ENCODE results near the gene CYGB. TPM values are rescaled to one million over a fixed set of nuclear protein-coding genes. Genes with fewer than 3 reads are reported as not detected.
A peak's percentile ranks its signal among the peaks of the same experiment; 100 is the strongest.

The CYGB gene
- total and polyA plus RNA-seq, 10 of the 15 experiments (the other 5 are each of a cell fraction or from before 2014, with no cell fraction given): 0.34 TPM; not detected in 9

- CTCF ChIA-PET: interaction anchor here (0.5 to 4.7 kb wide), 14 partner anchors 11 to 382 kb away, joined by 3 to 36 read pairs (median 4); partner anchors contain the start of gene AANAT
- in situ Hi-C loops (cut with MboI): no loop called here
- TF ChIP-seq BHLHE40 (IDR thresholded peaks at IDR 0.05; ENCODE audit: borderline replicate concordance in 1 of 2, low read depth in 2 of 2, low read length in 1 of 2): peak in 1 of 2 experiments; percentile 18; a peak in 1 of 4 replicates
- peak; percentile 65 to 82 (median 80) for TF ChIP-seq CTCF (IDR thresholded peaks at IDR 0.05 in 2 of 3, conservative IDR thresholded peaks at IDR 0.05 in 1 of 3; ENCODE audit: control insufficient read depth in 2 of 3, extremely low read depth in 1 of 3, insufficient read depth in 1 of 3, low read depth in 3 of 3, low read length in 3 of 3)
- no peak for TF ChIP-seq EGR1 (IDR thresholded peaks at IDR 0.05; ENCODE audit: borderline replicate concordance in 1 of 2, low read depth in 2 of 2, low read length in 2 of 2)
- TF ChIP-seq SIN3A (IDR thresholded peaks at IDR 0.05; ENCODE audit: low read depth, low read length): no peak
- peak; percentile 78 for TF ChIP-seq SMC3 (IDR thresholded peaks at IDR 0.05; ENCODE audit: borderline replicate concordance, low read length)
- no peak for TF ChIP-seq NR2C1 (IDR thresholded peaks at IDR 0.05)
- TF ChIP-seq MYC (IDR thresholded peaks at IDR 0.05; ENCODE audit: insufficient read depth, insufficient read length, insufficient replicate concordance, low read length, severe bottlenecking): no peak
- no peak for TF ChIP-seq NR2F1 (conservative IDR thresholded peaks at IDR 0.05)
- no peak for TF ChIP-seq KAT2A (conservative IDR thresholded peaks at IDR 0.05; ENCODE audit: control insufficient read depth, low read depth, low read length)
- 0 out of 2 replicates have a peak, but pooled peaks have one; percentile 38 for TF ChIP-seq CREB1 (IDR thresholded peaks at IDR 0.05; ENCODE audit: low read depth)
- no peak for TF ChIP-seq HDAC6 (IDR thresholded peaks at IDR 0.05; ENCODE audit: unreplicated experiment)
- no peak for TF ChIP-seq ZBED1 (IDR thresholded peaks at IDR 0.05; ENCODE audit: borderline replicate concordance)
- TF ChIP-seq NFYB (IDR thresholded peaks at IDR 0.05; ENCODE audit: insufficient read depth, low read depth, low read length): peak; percentile 69; the same call in 1 of the 2 replicates
- TF ChIP-seq HCFC1 (IDR thresholded peaks at IDR 0.05; ENCODE audit: low read length): no peak
- no peak for TF ChIP-seq POLR2AphosphoS5 (IDR thresholded peaks at IDR 0.05; ENCODE audit: low read length)
- TF ChIP-seq MTA2 (IDR thresholded peaks at IDR 0.05; ENCODE audit: low read depth): no peak
- TF ChIP-seq RAD21 (IDR thresholded peaks at IDR 0.05; ENCODE audit: insufficient read depth, low read depth, low read length): peak; percentile 79
- peak; percentile 43; the same call in 1 of the 2 replicates for TF ChIP-seq RAD51 (IDR thresholded peaks at IDR 0.05)
- TF ChIP-seq YBX1 (IDR thresholded peaks at IDR 0.05): no peak
- no peak for TF ChIP-seq KLF5 (IDR thresholded peaks at IDR 0.05; ENCODE audit: partially characterized antibody)
- TF ChIP-seq CBX3 (IDR thresholded peaks at IDR 0.05; ENCODE audit: borderline replicate concordance, low read depth): no peak
- TF ChIP-seq MAX (IDR thresholded peaks at IDR 0.05; ENCODE audit: low read depth, low read length): no peak
These were observed 9.7 kb upstream of the CYGB start for GRCh38 chr17:76547183-76547641.

More at GRCh38 chr17:76547183-76547641, 9.7 kb upstream of the CYGB start:
- ATAC-seq: peak; percentile 93
- intact Hi-C loops (cut with micrococcal nuclease; ENCODE audit: unreplicated experiment): loop anchor here (1.0 to 2.0 kb wide), 2 partner anchors 24 to 82 kb away; no protein-coding TSS in a partner anchor
- H3K27ac ChIP-seq (ENCODE audit: control insufficient read depth, insufficient read depth): no peak overlapping the region
- H3K4me2 ChIP-seq (ENCODE audit: control insufficient read depth, insufficient read depth): no peak overlapping the region
- ChIA-PET POLR2A (no interaction called here), RAD21 (ENCODE audit: unreplicated experiment) (interaction anchor here (1.8 to 2.5 kb wide), 2 partner anchors 19 to 24 kb away, joined by 5 to 9 read pairs; no protein-coding TSS in a partner anchor), SMC1A (ENCODE audit: uncharacterized antibody, unreplicated experiment) (interaction anchor here (1.1 to 3.7 kb wide), 6 partner anchors 11 to 45 kb away, joined by 3 to 18 read pairs (median 7); no protein-coding TSS in a partner anchor)
- no peaks in the 10 kb centered on the region; the same call in 1 of the 2 replicates for H3K4me1 ChIP-seq (ENCODE audit: control insufficient read depth, insufficient read depth, low read length)
- no peaks in the 10 kb centered on the region for H4K20me1 ChIP-seq (ENCODE audit: control insufficient read depth, insufficient read depth)
- WGBS (ENCODE audit: insufficient coverage, insufficient replicate concordance, low lambda C conversion rate, missing lambda C conversion rate): 76% methylated on average over 3 of the region's 3 CpGs
- no peaks in the 10 kb centered on the region for H3K79me2 ChIP-seq (ENCODE audit: control insufficient read depth, insufficient read depth, low read length)
- no peaks in the 10 kb centered on the region; a peak in 1 of 4 replicates for H3K36me3 ChIP-seq (ENCODE audit: control insufficient read depth in 2 of 2, insufficient read depth in 2 of 2, low read length in 1 of 2)
- no peak overlapping the region for H3K9ac ChIP-seq (ENCODE audit: control insufficient read depth, insufficient read depth, low read length)
- no peak overlapping the region for H3K4me3 ChIP-seq
- no peaks in the 10 kb centered on the region for H3K9me3 ChIP-seq (replicated peaks; ENCODE audit: control insufficient read depth, insufficient read depth, low read length)
- BruUV-seq (replicated peaks): no TSS peak
- no peak for DNase-seq (ENCODE audit: low read depth, low spot score)
- FAIRE-seq: no peak
- H3K27me3 ChIP-seq (replicated peaks in 1 of 2; ENCODE audit: control insufficient read depth in 2 of 2, insufficient read depth in 2 of 2, low read length in 1 of 2): peaks cover 0 to 3% of the 10 kb centered on the region in 2 experiments; a peak in 3 of 4 replicates
- no peak overlapping the region for H2AFZ ChIP-seq (ENCODE audit: control insufficient read depth, low read depth, low read length)
